SJSA1 (cell line): ENCODE results near the gene ZCCHC2. TPM values are rescaled to one million over a fixed set of nuclear protein-coding genes. Genes with fewer than 3 reads are reported as not detected.

ENCODE experiments used
- DNase-seq, 2 experiments: peaks; one replicate each; pipeline ENCODE4 v3.0.0-alpha.2; 2015 to 2020; ENCODE audit warnings: low spot score in 2 of 2, low read depth in 1 of 2
- H3K27ac ChIP-seq: fragments of 250-450 bp; sonication (Bioruptor Pico); 2 replicates; pipeline ENCODE4 v1.5.1; 2020; ENCODE audit warnings: mild to moderate bottlenecking, moderate library complexity
- H3K27me3 ChIP-seq: fragments of 250-450 bp; sonication (Bioruptor Pico); replicated peaks from 2 replicates; pipeline ENCODE4 v1.5.1; 2020; ENCODE audit warnings: mild to moderate bottlenecking, moderate library complexity
- H3K36me3 ChIP-seq: fragments of 250-450 bp; sonication (Bioruptor Pico); 2 replicates; pipeline ENCODE4 v1.5.1; 2020; ENCODE audit warnings: mild to moderate bottlenecking
- H3K4me1 ChIP-seq: fragments of 250-450 bp; sonication (Bioruptor Pico); replicated peaks from 2 replicates; pipeline ENCODE4 v1.6.1; 2021; ENCODE audit warnings: mild to moderate bottlenecking
- H3K4me3 ChIP-seq: fragments of 250-450 bp; sonication (Bioruptor Pico); 2 replicates; pipeline ENCODE4 v1.5.1; 2020; ENCODE audit warnings: mild to moderate bottlenecking
- H3K9me3 ChIP-seq: fragments of 250-450 bp; sonication (Bioruptor Pico); replicated peaks from 2 replicates; pipeline ENCODE4 v1.5.1; 2020; ENCODE audit warnings: mild to moderate bottlenecking
- total RNA-seq: library from RNA; depleted of rRNA; stranded (reverse); fragments of >200 nt; shearing (Covaris generic); gene quantifications from 2 replicates; pipeline ENCODE4 v1.2.3, GENCODE V29; 2014; rRNA removed

The ZCCHC2 gene
- total RNA-seq, 1 experiment from 2014 or later = 3.3 TPM

GRCh38 chr18:62616331-62616805, 93.5 kb downstream of the ZCCHC2 start:
- H3K27ac ChIP-seq = no peak overlapping the region
- no peaks in the 10 kb centered on the region for H3K36me3 ChIP-seq
- no peak for DNase-seq
- H3K4me3 ChIP-seq = no peak overlapping the region
- H3K27me3 ChIP-seq = peaks cover 17% of the 10 kb centered on the region
- no peaks in the 10 kb centered on the region for H3K4me1 ChIP-seq
- no peaks in the 10 kb centered on the region for H3K9me3 ChIP-seq

GRCh38 chr18:62617793-62618591, 95.2 kb downstream of the ZCCHC2 start:
- Histone ChIP-seq H3K27ac (no peak overlapping the region), H3K36me3 (no peaks in the 10 kb centered on the region), H3K4me3 (no peak overlapping the region), H3K27me3 (peaks cover 16% of the 10 kb centered on the region), H3K9me3 (no peaks in the 10 kb centered on the region), H3K4me1 (no peaks in the 10 kb centered on the region)
- DNase-seq = no peak

GRCh38 chr18:62618735-62619134, 95.9 kb downstream of the ZCCHC2 start:
- Histone ChIP-seq H3K36me3 (no peaks in the 10 kb centered on the region), H3K4me1 (no peaks in the 10 kb centered on the region), H3K4me3 (no peak overlapping the region), H3K27me3 (peaks cover 10% of the 10 kb centered on the region), H3K27ac (no peak overlapping the region), H3K9me3 (no peaks in the 10 kb centered on the region)
- DNase-seq = no peak

- H3K4me1 ChIP-seq = peaks cover 8% of the 10 kb centered on the region
- no peaks in the 10 kb centered on the region for H3K9me3 ChIP-seq
- H3K27me3 ChIP-seq = no peaks in the 10 kb centered on the region; the same call in 1 of the 2 replicates
- H3K4me3 ChIP-seq = no peak overlapping the region
- H3K36me3 ChIP-seq = no peaks in the 10 kb centered on the region
- DNase-seq = no peak
- no peak overlapping the region for H3K27ac ChIP-seq
Measured at GRCh38 chr18:62621546-62621945, 98.7 kb downstream of the ZCCHC2 start.

- Histone ChIP-seq H3K4me3 (no peak overlapping the region), H3K27ac (no peak overlapping the region), H3K4me1 (peaks cover 8% of the 10 kb centered on the region), H3K36me3 (no peaks in the 10 kb centered on the region), H3K9me3 (no peaks in the 10 kb centered on the region), H3K27me3 (no peaks in the 10 kb centered on the region)
- DNase-seq = peak in 1 of 2 experiments; percentile 11
Measured at GRCh38 chr18:62625019-62625418, 102.2 kb downstream of the ZCCHC2 start.

Other genes with a start within 250 kb of the ZCCHC2 start
- not detected in 2 replicates for gene TNFRSF11A, start 197.7 kb upstream of the ZCCHC2 start, total RNA-seq
- gene PHLPP1, start 192.5 kb downstream of the ZCCHC2 start, total RNA-seq = 8.8 and 10.1 TPM in 2 replicates